Measurements from ENCODE around the gene ADAMTS12. TPM values are rescaled to one million over a fixed set of nuclear protein-coding genes. Genes with fewer than 3 reads are reported as not detected.

Gene ADAMTS12
- total RNA-seq, 1 experiment from 2014 or later = not detected

DNA sequence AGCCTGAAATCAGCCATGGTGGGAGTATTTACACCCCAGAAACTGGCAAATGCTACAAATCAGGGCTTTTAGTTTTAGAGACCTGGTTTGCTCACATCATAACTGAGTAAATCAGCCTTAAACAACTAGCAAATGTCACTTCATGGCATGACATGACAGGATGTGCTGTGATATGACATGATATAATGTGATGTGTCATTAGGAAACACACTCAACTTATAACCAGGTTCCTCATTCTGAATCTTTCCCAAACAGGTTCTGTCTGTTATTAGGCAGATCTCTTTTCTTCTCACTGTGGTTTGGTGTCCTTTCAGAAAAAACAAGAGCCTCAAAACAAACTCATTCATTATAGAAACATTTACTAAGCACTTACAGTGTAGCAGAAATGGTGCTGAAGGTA lies 90.5 kb downstream of the ADAMTS12 start:
- Mint-ChIP-seq H3K27me3 (ENCODE audit: insufficient read depth, unreplicated experiment) (no peaks in the 10 kb centered on the region), H3K4me1 (ENCODE audit: insufficient read depth, unreplicated experiment) (no peaks in the 10 kb centered on the region), H3K9me3 (ENCODE audit: unreplicated experiment) (no peaks in the 10 kb centered on the region), H3K36me3 (ENCODE audit: insufficient read depth, unreplicated experiment) (peaks cover 6% of the 10 kb centered on the region), H3K27ac (ENCODE audit: low read depth, unreplicated experiment) (no peak overlapping the region), H3K4me3 (ENCODE audit: unreplicated experiment) (no peak overlapping the region)
- TF ChIP-seq CTCF (IDR thresholded peaks at IDR 0.05; ENCODE audit: unreplicated experiment) = no peak
- no peak for DNase-seq (ENCODE audit: unreplicated experiment)
- BruUV-seq (replicated peaks) = no TSS peak
- CTCF ChIA-PET = no interaction called here
- POLR2A ChIA-PET = no interaction called here
- intact Hi-C loops (cut with micrococcal nuclease) = no loop called here

DNA sequence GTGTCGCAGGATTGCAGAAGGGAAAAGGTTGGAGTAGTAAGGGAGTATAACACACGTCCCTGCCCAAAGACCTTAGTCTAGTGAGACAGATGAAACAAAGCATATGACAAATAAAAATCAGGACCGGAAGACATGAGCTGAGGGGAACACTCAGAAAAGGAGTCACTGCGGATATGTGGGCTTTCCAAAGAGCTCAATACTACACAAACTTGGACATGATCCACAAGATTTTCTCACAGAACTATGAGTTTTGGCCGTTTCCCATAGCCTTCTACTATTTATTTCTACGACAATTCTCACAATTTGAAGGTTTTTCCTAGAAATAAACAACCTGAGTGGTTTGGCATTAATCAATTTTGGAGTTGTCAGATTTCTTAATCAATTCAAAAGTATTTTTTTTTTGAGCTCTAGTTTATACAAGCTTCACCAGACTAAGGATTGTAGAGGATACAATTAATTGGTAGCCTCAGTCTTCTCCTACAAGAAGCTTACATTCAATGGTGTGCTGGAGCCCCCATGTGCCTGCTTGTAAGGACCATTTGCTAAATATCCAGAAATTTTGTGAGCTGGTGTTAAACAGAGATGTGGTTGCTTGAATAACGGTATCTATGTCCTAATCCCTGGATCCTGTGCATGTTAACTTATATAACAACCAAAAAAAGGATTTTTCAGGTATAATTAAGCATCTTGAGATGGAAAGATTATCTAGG lies 91.4 kb downstream of the ADAMTS12 start:
- CTCF ChIA-PET = interaction anchor here (0.5 to 0.7 kb wide), 3 partner anchors 47 to 233 kb away, joined by 3 to 4 read pairs (median 3); no protein-coding TSS in a partner anchor
- Mint-ChIP-seq H3K27ac (ENCODE audit: low read depth, unreplicated experiment) (no peak overlapping the region), H3K9me3 (ENCODE audit: unreplicated experiment) (no peaks in the 10 kb centered on the region), H3K4me1 (ENCODE audit: insufficient read depth, unreplicated experiment) (no peaks in the 10 kb centered on the region), H3K27me3 (ENCODE audit: insufficient read depth, unreplicated experiment) (no peaks in the 10 kb centered on the region), H3K4me3 (ENCODE audit: unreplicated experiment) (no peak overlapping the region), H3K36me3 (ENCODE audit: insufficient read depth, unreplicated experiment) (peaks cover 6% of the 10 kb centered on the region)
- POLR2A ChIA-PET = no interaction called here
- no peak for TF ChIP-seq CTCF (IDR thresholded peaks at IDR 0.05; ENCODE audit: unreplicated experiment)
- no TSS peak for BruUV-seq (replicated peaks)
- intact Hi-C loops (cut with micrococcal nuclease) = no loop called here
- no peak for DNase-seq (ENCODE audit: unreplicated experiment)

DNA sequence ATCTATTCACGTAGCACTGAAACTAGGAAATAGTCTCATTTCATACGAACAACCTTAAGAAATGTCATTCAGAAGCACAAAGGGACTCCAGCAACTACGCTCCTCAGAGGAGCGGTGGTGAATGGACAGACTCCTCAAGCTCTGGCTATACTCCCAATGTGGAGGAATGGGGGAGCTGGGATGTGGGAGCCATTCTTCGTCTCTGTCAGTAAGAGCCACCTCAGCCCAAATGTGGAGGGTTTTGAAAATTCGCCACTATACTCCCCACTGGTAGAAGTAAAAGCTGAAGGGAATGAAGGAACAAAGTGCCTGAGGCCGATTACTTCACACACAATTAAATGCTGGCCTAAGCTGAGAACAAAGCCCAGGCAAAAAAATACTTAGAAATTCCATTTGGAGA lies 96.3 kb downstream of the ADAMTS12 start:
- Mint-ChIP-seq H3K27me3 (ENCODE audit: insufficient read depth, unreplicated experiment) (no peaks in the 10 kb centered on the region), H3K27ac (ENCODE audit: low read depth, unreplicated experiment) (no peak overlapping the region), H3K4me1 (ENCODE audit: insufficient read depth, unreplicated experiment) (no peaks in the 10 kb centered on the region), H3K4me3 (ENCODE audit: unreplicated experiment) (no peak overlapping the region), H3K9me3 (ENCODE audit: unreplicated experiment) (no peaks in the 10 kb centered on the region), H3K36me3 (ENCODE audit: insufficient read depth, unreplicated experiment) (peaks cover under 1% of the 10 kb centered on the region)
- CTCF ChIA-PET = no interaction called here
- intact Hi-C loops (cut with micrococcal nuclease) = no loop called here
- DNase-seq (ENCODE audit: unreplicated experiment) = no peak
- TF ChIP-seq CTCF (IDR thresholded peaks at IDR 0.05; ENCODE audit: unreplicated experiment) = no peak
- POLR2A ChIA-PET = no interaction called here
- BruUV-seq (replicated peaks) = no TSS peak

DNA sequence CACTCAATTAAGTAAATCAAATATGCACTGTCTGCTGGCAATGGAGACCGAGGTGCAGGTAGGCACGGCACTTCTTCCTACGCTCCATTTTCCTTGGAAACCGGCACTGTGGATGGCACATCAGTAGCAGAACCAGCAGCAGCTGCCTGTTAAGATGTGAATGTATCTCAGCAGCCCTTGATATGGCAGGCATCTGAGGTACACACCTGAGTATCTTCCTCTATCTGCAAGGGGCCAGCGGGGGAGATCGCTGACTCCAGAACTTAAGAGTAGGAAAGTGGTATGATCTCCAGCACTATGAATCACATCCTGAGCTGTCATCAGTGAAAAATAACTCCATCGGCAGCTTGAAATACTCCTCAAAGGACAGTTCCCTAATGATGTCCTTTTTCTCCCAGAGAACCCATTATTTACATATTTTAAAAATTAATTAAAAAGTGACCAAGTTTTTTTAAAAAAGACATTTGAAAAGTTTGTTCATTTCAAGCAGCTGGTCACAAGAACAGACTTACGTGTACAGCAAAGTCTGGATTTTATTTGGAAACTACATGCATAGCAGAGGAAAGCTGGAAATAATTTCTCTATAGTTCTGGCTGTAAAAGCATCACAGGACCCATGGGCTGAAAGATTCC lies 97.1 kb downstream of the ADAMTS12 start:
- no peaks in the 10 kb centered on the region for H3K27me3 Mint-ChIP-seq (ENCODE audit: insufficient read depth, unreplicated experiment)
- no peaks in the 10 kb centered on the region for H3K9me3 Mint-ChIP-seq (ENCODE audit: unreplicated experiment)
- H3K4me3 Mint-ChIP-seq (ENCODE audit: unreplicated experiment) = no peak overlapping the region

More for the DNA sequence above, 97.1 kb downstream of the ADAMTS12 start:
- no peak for TF ChIP-seq CTCF (IDR thresholded peaks at IDR 0.05; ENCODE audit: unreplicated experiment)
- intact Hi-C loops (cut with micrococcal nuclease) = no loop called here
- H3K27ac Mint-ChIP-seq (ENCODE audit: low read depth, unreplicated experiment) = no peak overlapping the region
- no peaks in the 10 kb centered on the region for H3K36me3 Mint-ChIP-seq (ENCODE audit: insufficient read depth, unreplicated experiment)
- BruUV-seq (replicated peaks) = no TSS peak
- POLR2A ChIA-PET = no interaction called here
- H3K4me1 Mint-ChIP-seq (ENCODE audit: insufficient read depth, unreplicated experiment) = no peaks in the 10 kb centered on the region
- CTCF ChIA-PET = interaction anchor here (0.6 kb wide), 2 partner anchors 204 to 359 kb away, joined by 3 read pairs; no protein-coding TSS in a partner anchor
- no peak for DNase-seq (ENCODE audit: unreplicated experiment)
